ENCODE data around the gene MUL1. TPM values are rescaled to one million over a fixed set of nuclear protein-coding genes. Genes with fewer than 3 reads are reported as not detected.
"Not testable (repeated sequence)": the region's sequence is repeated elsewhere in the genome, so short reads cannot be mapped to it uniquely, and the experiment has no call there.

The MUL1 gene
- total RNA-seq, 3 donors from 2014 or later: 25.4 to 35.1 (median 29.6) TPM

DNA sequence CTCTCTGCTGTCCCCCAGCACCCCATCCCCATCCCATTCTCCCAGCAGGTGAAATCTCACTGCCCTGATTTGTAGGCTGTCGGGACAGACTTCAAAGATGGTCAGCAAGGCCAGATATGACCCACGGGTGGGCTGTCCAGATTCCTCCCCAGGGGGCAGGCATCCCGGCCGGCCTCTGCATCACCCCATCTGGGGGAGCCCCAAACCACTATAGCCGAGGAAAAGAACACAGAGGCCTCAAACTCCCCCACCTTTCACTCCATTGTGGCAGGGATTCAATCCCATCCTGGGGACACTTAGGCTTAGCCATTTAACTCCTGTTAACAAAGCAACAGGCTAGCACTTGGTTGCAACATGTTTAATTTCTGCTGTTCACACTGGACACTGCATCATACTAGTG, 8.8 kb downstream of the MUL1 start:
- no peaks in the 10 kb centered on the region for H3K4me1 ChIP-seq
- H3K9me3 ChIP-seq: no peaks in the 10 kb centered on the region
- H3K36me3 ChIP-seq: peaks cover 9% of the 10 kb centered on the region
- H3K4me3 ChIP-seq: no peak overlapping the region
- TF ChIP-seq POLR2A (IDR thresholded peaks at IDR 0.05) (no peak), POLR2AphosphoS5 (IDR thresholded peaks at IDR 0.05) (no peak), CTCF (IDR thresholded peaks at IDR 0.05) (no peak)
- intact Hi-C loops (cut with DNase I; ENCODE audit: low total_unique reads): loop anchor here (10.0 kb wide), 1 partner anchor 124 kb away; no protein-coding TSS in a partner anchor
- DNase-seq (ENCODE audit: low spot score in 2 of 2): no peak
- no peak overlapping the region for H3K27ac ChIP-seq
- H3K27me3 ChIP-seq: no peaks in the 10 kb centered on the region

DNA sequence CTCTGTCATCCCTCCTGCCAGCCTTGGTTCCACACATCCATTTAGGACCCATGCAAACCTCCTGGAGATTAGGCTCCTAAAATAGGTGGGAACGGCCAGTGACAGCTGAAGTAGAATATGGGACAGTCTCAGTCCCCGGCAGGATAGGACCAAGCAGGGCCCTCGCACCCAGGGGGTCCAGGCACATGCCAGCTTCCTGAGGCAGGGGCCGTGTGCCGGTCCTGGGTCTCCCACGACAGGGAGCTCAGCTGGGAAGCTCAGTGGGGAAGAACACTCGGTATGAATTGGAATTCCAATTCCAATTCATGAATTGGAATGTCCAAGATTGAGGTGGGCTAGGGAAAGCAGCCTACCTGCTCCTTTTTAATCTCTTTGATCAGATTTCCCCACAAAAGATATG, 9.8 kb downstream of the MUL1 start:
- Histone ChIP-seq H3K36me3 (peaks cover 9% of the 10 kb centered on the region), H3K27me3 (no peaks in the 10 kb centered on the region), H3K4me1 (no peaks in the 10 kb centered on the region), H3K4me3 (no peak overlapping the region), H3K9me3 (no peaks in the 10 kb centered on the region), H3K27ac (no peak overlapping the region)
- no peak for DNase-seq (ENCODE audit: low spot score in 2 of 2)
- intact Hi-C loops (cut with DNase I; ENCODE audit: low total_unique reads): loop anchor here (10.0 kb wide), 1 partner anchor 123 kb away; no protein-coding TSS in a partner anchor
- no peak for TF ChIP-seq CTCF (IDR thresholded peaks at IDR 0.05)
- no peak for TF ChIP-seq POLR2AphosphoS5 (IDR thresholded peaks at IDR 0.05)

GRCh38 chr1:20497506-20497905, 10.4 kb downstream of the MUL1 start:
- intact Hi-C loops (cut with DNase I; ENCODE audit: low total_unique reads): loop anchor here (10.0 kb wide), 1 partner anchor 123 kb away; no protein-coding TSS in a partner anchor
- DNase-seq (ENCODE audit: low spot score in 2 of 2): no peak
- H3K27me3 ChIP-seq: no peaks in the 10 kb centered on the region
- H3K9me3 ChIP-seq: no peaks in the 10 kb centered on the region
- H3K27ac ChIP-seq: no peak overlapping the region
- H3K36me3 ChIP-seq: peaks cover 9% of the 10 kb centered on the region
- no peak for TF ChIP-seq POLR2AphosphoS5 (IDR thresholded peaks at IDR 0.05)
- TF ChIP-seq CTCF (IDR thresholded peaks at IDR 0.05): no peak
- no peak for TF ChIP-seq POLR2A (IDR thresholded peaks at IDR 0.05)
- no peaks in the 10 kb centered on the region for H3K4me1 ChIP-seq
- H3K4me3 ChIP-seq: no peak overlapping the region

DNA sequence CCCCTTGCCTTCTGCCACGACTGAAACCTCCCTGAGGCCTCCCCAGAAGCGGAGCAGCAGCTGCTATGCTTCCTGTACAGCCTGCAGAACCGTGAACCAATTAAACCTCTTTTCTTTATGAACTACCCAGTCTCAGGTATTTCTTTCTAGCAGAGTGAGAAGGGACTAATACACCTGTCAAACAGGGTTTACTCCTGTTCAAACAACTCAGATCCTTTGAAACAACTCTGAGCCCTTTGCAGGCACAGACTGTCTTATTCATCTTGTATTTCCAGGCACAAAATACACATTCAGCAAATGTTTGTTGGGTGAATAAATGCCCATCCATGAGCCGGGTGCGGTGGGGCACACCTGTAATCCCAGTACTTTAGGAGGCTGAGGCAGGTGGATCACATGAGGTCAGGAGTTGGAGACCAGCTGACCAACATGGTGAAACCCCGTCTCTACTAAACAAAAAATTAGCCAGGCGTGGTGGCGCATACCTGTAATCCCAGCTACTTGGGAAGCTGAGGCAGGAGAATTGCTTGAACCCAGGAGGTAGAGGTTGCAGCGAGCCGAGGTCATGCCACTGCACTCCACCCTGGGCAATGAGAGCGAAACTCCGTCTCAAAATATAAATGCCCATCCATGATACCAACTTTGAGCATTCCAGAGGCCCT, 11.1 kb downstream of the MUL1 start:
- not testable (repeated sequence) for DNase-seq (ENCODE audit: low spot score in 2 of 2); H3K27me3 ChIP-seq; H3K4me3 ChIP-seq; H3K9me3 ChIP-seq; H3K36me3 ChIP-seq; H3K4me1 ChIP-seq; H3K27ac ChIP-seq
- intact Hi-C loops (cut with DNase I; ENCODE audit: low total_unique reads): loop anchor here (10.0 kb wide), 1 partner anchor 122 kb away; no protein-coding TSS in a partner anchor

DNA sequence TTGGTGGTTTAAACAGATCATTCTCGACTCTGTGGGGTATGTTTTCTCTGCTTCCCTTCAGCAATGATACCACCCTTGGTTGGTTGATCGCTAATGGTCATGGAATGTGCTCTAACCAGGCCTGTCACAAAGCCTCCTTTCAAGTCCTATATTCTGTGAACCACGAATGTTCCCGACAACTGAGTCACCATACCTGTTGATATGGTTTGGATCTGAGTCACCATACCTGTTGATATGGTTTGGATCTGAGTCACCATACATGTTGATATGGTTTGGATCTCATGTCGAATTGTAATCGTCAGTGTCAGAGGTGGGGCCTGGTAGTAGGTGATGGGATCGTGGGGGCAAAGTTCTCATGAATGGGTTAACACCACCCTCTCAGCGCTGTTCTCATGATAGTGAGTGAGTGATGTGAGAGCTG, 11.7 kb downstream of the MUL1 start:
- H3K9me3 ChIP-seq: no peaks in the 10 kb centered on the region
- no peaks in the 10 kb centered on the region for H3K4me1 ChIP-seq
- H3K27ac ChIP-seq: no peak overlapping the region
- H3K27me3 ChIP-seq: no peaks in the 10 kb centered on the region
- no peak overlapping the region for H3K4me3 ChIP-seq
- no peak for DNase-seq (ENCODE audit: low spot score in 2 of 2)
- H3K36me3 ChIP-seq: peaks cover 9% of the 10 kb centered on the region
- intact Hi-C loops (cut with DNase I; ENCODE audit: low total_unique reads): loop anchor here (10.0 kb wide), 1 partner anchor 121 kb away; no protein-coding TSS in a partner anchor
- TF ChIP-seq POLR2A (IDR thresholded peaks at IDR 0.05) (no peak), POLR2AphosphoS5 (IDR thresholded peaks at IDR 0.05) (no peak), CTCF (IDR thresholded peaks at IDR 0.05) (no peak)
